Loucy (cell line): ENCODE measurements around the gene DGCR2.

Experiments
- CTCF ChIP-seq: fragments of 200-600 bp; sonication (generic); conservative IDR thresholded peaks from 2 replicates; pipeline ENCODE4 v1.5.1; 2014; ENCODE audit warnings: mild to moderate bottlenecking, antibody characterized with exemption, low read length
- EZH2phosphoT487 ChIP-seq: fragments of 200-600 bp; IDR thresholded peaks from 2 replicates; pipeline ENCODE4 v1.6.1; 2018; ENCODE audit warnings: antibody characterized with exemption, mild to moderate bottlenecking, moderate library complexity, borderline replicate concordance

- TF ChIP-seq CTCF (no peak), EZH2phosphoT487 (no peak)
Observed at GRCh38 chr22:19057999-19058491, 64.2 kb downstream of the DGCR2 start.
